Fibroblast of the aortic adventitia (primary cell): ENCODE results near the gene PGP. TPM values are rescaled to one million over a fixed set of nuclear protein-coding genes. Genes with fewer than 3 reads are reported as not detected.

ENCODE experiments used
- DNase-seq: peaks from one replicate; pipeline ENCODE4 v3.0.0-alpha.2; 2010; ENCODE audit warnings: low read depth
- H3K4me3 ChIP-seq: 2 replicates; pipeline ENCODE4 v1.5.1; 2011; ENCODE audit warnings: low read depth, mild to moderate bottlenecking, control low read depth, low read length, moderate library complexity
- CTCF ChIP-seq: IDR thresholded peaks from 2 replicates; pipeline ENCODE4 v1.5.1; 2011; ENCODE audit warnings: mild to moderate bottlenecking, low read length, control low read depth, inconsistent platforms; ENCODE audit not compliant: insufficient read depth
- total RNA-seq: library from RNA; depleted of rRNA; stranded (reverse); fragments of >200 nt; gene quantifications from 2 replicates; pipeline ENCODE4 v1.2.3, GENCODE V29; 2012; ENCODE audit warnings: low replicate concordance

Gene PGP
- total RNA-seq, 1 donor = 11.3 TPM

GRCh38 chr16:2236337-2237101 is 21.9 kb upstream of the PGP start, which contains the start of gene DNASE1L2:
Gene DNASE1L2, plus strand, starts transcription at chr16:2236444. Its CDS starts 373 bp downstream, at chr16:2236817.
- peak within 1 kb of the TSS; percentile 44 for H3K4me3 ChIP-seq
- DNase-seq = no peak

GRCh38 chr16:2235695-2236336 is 21.2 kb upstream of the PGP start:
- no peak for TF ChIP-seq CTCF
- no peak for DNase-seq
- no peak overlapping the region for H3K4me3 ChIP-seq

More at GRCh38 chr16:2236337-2237101, 21.9 kb upstream of the PGP start, which contains the start of gene DNASE1L2:
- TF ChIP-seq CTCF = no peak

- DNase-seq = no peak
- H3K4me3 ChIP-seq = no peak overlapping the region
- TF ChIP-seq CTCF = no peak
Measured at GRCh38 chr16:2235234-2235651, 20.6 kb upstream of the PGP start.

GRCh38 chr16:2234813-2235170 is 20.2 kb upstream of the PGP start:
- no peak overlapping the region for H3K4me3 ChIP-seq
- no peak for TF ChIP-seq CTCF
- DNase-seq = no peak

- H3K4me3 ChIP-seq = no peak overlapping the region
- TF ChIP-seq CTCF = no peak
- no peak for DNase-seq
Measured at GRCh38 chr16:2233872-2234812, 19.5 kb upstream of the PGP start.

- TF ChIP-seq CTCF = no peak
- H3K4me3 ChIP-seq = no peak overlapping the region
- no peak for DNase-seq
Measured at GRCh38 chr16:2233046-2233775, 18.6 kb upstream of the PGP start.
